GM12891 (cell line): ENCODE measurements around the gene HLA-DOB.

Experiments used
- POLR2A ChIP-seq: IDR thresholded peaks from 2 replicates; pipeline ENCODE4 v1.6.1; 2011; ENCODE audit warnings: low read depth, low read length, control low read depth
- POLR2AphosphoS5 ChIP-seq: IDR thresholded peaks from 2 replicates; pipeline ENCODE4 v1.6.1; 2011; ENCODE audit warnings: low read depth, low read length, control low read depth

GRCh38 chr6:32847795-32848194 lies 31.0 kb upstream of the HLA-DOB start:
- TF ChIP-seq POLR2AphosphoS5 (no peak), POLR2A (no peak)
